ENCODE results near the gene SUCO. TPM values are rescaled to one million over a fixed set of nuclear protein-coding genes. Genes with fewer than 3 reads are reported as not detected.

SUCO gene
- total and polyA plus RNA-seq, 2 donors = 17.3 to 106 TPM

- Histone ChIP-seq H3K4me3 (ENCODE audit: low read depth, low read length) (peak within 1 kb of the TSS; percentile 12), H3K27ac (ENCODE audit: low read depth) (no peak within 1 kb of the TSS), H3K36me3 (ENCODE audit: insufficient read depth) (no peaks in the 10 kb centered on the region), H3K4me1 (ENCODE audit: insufficient read depth) (no peaks in the 10 kb centered on the region)
- DNase-seq (ENCODE audit: extremely low spot score) = no peak
- WGBS = 90% methylated on average over 11 of the region's 11 CpGs
Measured at GRCh38 chr1:172658871-172659453, 126.0 kb downstream of the SUCO start, which contains the start of gene FASLG. TSS of gene FASLG (plus strand) at chr1:172659103. CDS start at chr1:172659202, 99 bp downstream.

GRCh38 chr1:172661107-172661506, 128.2 kb downstream of the SUCO start:
- no peak overlapping the region for H3K4me3 ChIP-seq (ENCODE audit: low read depth, low read length)
- WGBS = 72% methylated on average over 3 of the region's 3 CpGs

More at GRCh38 chr1:172661107-172661506, 128.2 kb downstream of the SUCO start:
- no peaks in the 10 kb centered on the region for H3K36me3 ChIP-seq (ENCODE audit: insufficient read depth)
- DNase-seq (ENCODE audit: extremely low spot score) = no peak
- H3K27ac ChIP-seq (ENCODE audit: low read depth) = no peak overlapping the region
- H3K4me1 ChIP-seq (ENCODE audit: insufficient read depth) = no peaks in the 10 kb centered on the region

Small RNA genes lying within 50 kb of the gene (small RNA-seq; reads per million reads assigned to genes)
- gene RNU6-693P = not detected

Other genes starting within 250 kb of the SUCO start
- 2.9 TPM for gene C1orf105, start 112.5 kb upstream of the SUCO start, total RNA-seq
- gene C1orf105, start 112.5 kb upstream of the SUCO start, polyA plus RNA-seq = not detected
- 26.9 TPM for gene PIGC, start 89.1 kb upstream of the SUCO start, total RNA-seq
- 36.8 TPM for gene PIGC, start 89.1 kb upstream of the SUCO start, polyA plus RNA-seq
- 0.26 TPM for gene FASLG, start 126.0 kb downstream of the SUCO start, total RNA-seq
- 0.04 TPM for gene FASLG, start 126.0 kb downstream of the SUCO start, polyA plus RNA-seq